NT2/D1 (cell line): Measurements from ENCODE around the gene EFHC1.

Experiments used
- DNase-seq: peaks from one replicate; pipeline ENCODE4 v3.0.0-alpha.2; 2011; ENCODE audit warnings: low read depth, low spot score
- H3K27me3 ChIP-seq: 2 replicates; pipeline ENCODE4 v1.6.0; 2011; ENCODE audit warnings: mild to moderate bottlenecking; ENCODE audit not compliant: insufficient read length, insufficient read depth
- H3K36me3 ChIP-seq: 2 replicates; pipeline ENCODE4 v1.6.1; 2011; ENCODE audit warnings: mild to moderate bottlenecking, low read length, mixed read lengths; ENCODE audit not compliant: insufficient read depth, insufficient read length
- H3K4me1 ChIP-seq: 2 replicates; pipeline ENCODE4 v1.5.1; 2011; ENCODE audit not compliant: insufficient read depth, insufficient read length
- H3K4me3 ChIP-seq: 2 replicates; pipeline ENCODE4 v1.5.1; 2011; ENCODE audit warnings: low read depth; ENCODE audit not compliant: insufficient read length
- H3K9ac ChIP-seq: 2 replicates; pipeline ENCODE4 v1.6.0; 2011; ENCODE audit warnings: low read depth; ENCODE audit not compliant: insufficient read length
- H3K9me3 ChIP-seq: 2 replicates; pipeline ENCODE4 v1.5.1; 2011; ENCODE audit warnings: mild to moderate bottlenecking, low read length; ENCODE audit not compliant: insufficient read depth
- SUZ12 ChIP-seq: IDR thresholded peaks from 2 replicates; pipeline ENCODE4 v1.6.1; 2011; ENCODE audit not compliant: insufficient read length, insufficient read depth; ENCODE audit errors: extremely low read depth
- YY1 ChIP-seq: IDR thresholded peaks from 2 replicates; pipeline ENCODE4 v1.6.1; 2011; ENCODE audit not compliant: insufficient read length, insufficient read depth
- ZNF274 ChIP-seq: IDR thresholded peaks from 2 replicates; pipeline ENCODE4 v1.6.1; 2011; ENCODE audit warnings: mild to moderate bottlenecking, low read depth, low read length

EFHC1 gene

GRCh38 chr6:52389626-52390360 is 30.3 kb upstream of the EFHC1 start:
- H3K9me3 ChIP-seq: peaks cover 10% of the 10 kb centered on the region; the same call in 1 of the 2 replicates
- DNase-seq: no peak
- TF ChIP-seq ZNF274 (no peak), YY1 (no peak), SUZ12 (no peak)
- H3K4me3 ChIP-seq: no peak overlapping the region
- H3K36me3 ChIP-seq: no peaks in the 10 kb centered on the region
- no peaks in the 10 kb centered on the region for H3K4me1 ChIP-seq
- no peak overlapping the region for H3K9ac ChIP-seq
- H3K27me3 ChIP-seq: no peaks in the 10 kb centered on the region

DNA sequence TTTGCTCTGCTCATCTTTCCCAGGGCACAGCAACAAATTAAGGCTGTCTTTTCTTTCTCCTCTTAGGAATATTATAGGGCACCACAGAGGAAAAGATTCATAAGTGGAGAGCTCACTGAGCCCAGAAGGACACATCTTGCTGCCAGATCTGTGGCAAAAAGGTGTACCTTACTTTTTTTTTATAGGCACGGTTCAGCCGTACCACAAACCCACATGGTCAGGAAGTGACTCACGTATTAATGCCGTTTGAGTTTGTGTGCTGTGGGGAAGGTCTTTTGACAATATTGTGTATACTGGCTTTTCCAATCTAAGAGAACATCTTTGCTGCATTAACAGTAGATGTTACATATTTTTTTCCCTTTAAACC is 29.8 kb upstream of the EFHC1 start:
- Histone ChIP-seq H3K4me3 (no peak overlapping the region), H3K36me3 (no peaks in the 10 kb centered on the region), H3K9ac (no peak overlapping the region), H3K4me1 (no peaks in the 10 kb centered on the region), H3K27me3 (no peaks in the 10 kb centered on the region), H3K9me3 (peaks cover 10% of the 10 kb centered on the region; the same call in 1 of the 2 replicates)
- no peak for DNase-seq
- no peak for TF ChIP-seq SUZ12
- no peak for TF ChIP-seq ZNF274
- TF ChIP-seq YY1: no peak

GRCh38 chr6:52391599-52391998 is 28.5 kb upstream of the EFHC1 start:
- Histone ChIP-seq H3K4me1 (no peaks in the 10 kb centered on the region), H3K9ac (no peak overlapping the region), H3K4me3 (no peak overlapping the region), H3K9me3 (peaks cover 10% of the 10 kb centered on the region; the same call in 1 of the 2 replicates), H3K27me3 (no peaks in the 10 kb centered on the region), H3K36me3 (no peaks in the 10 kb centered on the region)
- TF ChIP-seq SUZ12: no peak
- no peak for TF ChIP-seq ZNF274
- TF ChIP-seq YY1: no peak
- DNase-seq: no peak

- H3K4me1 ChIP-seq: no peaks in the 10 kb centered on the region
Measured at GRCh38 chr6:52392944-52393343, 27.2 kb upstream of the EFHC1 start.

GRCh38 chr6:52393780-52394179 is 26.4 kb upstream of the EFHC1 start:
- DNase-seq: no peak
- H3K36me3 ChIP-seq: no peaks in the 10 kb centered on the region
- H3K9ac ChIP-seq: no peak overlapping the region
- no peaks in the 10 kb centered on the region for H3K4me1 ChIP-seq
- no peak overlapping the region for H3K4me3 ChIP-seq
- no peaks in the 10 kb centered on the region for H3K27me3 ChIP-seq
- no peak for TF ChIP-seq SUZ12
- TF ChIP-seq ZNF274: no peak
- TF ChIP-seq YY1: no peak
- H3K9me3 ChIP-seq: no peaks in the 10 kb centered on the region

More at GRCh38 chr6:52392944-52393343, 27.2 kb upstream of the EFHC1 start:
- Histone ChIP-seq H3K9me3 (no peaks in the 10 kb centered on the region; the same call in 1 of the 2 replicates), H3K27me3 (no peaks in the 10 kb centered on the region), H3K4me3 (no peak overlapping the region), H3K9ac (no peak overlapping the region), H3K36me3 (no peaks in the 10 kb centered on the region)
- TF ChIP-seq YY1 (no peak), SUZ12 (no peak), ZNF274 (no peak)
- DNase-seq: no peak

GRCh38 chr6:52394251-52394666 is 25.9 kb upstream of the EFHC1 start:
- Histone ChIP-seq H3K4me1 (no peaks in the 10 kb centered on the region), H3K36me3 (no peaks in the 10 kb centered on the region), H3K9me3 (no peaks in the 10 kb centered on the region), H3K4me3 (no peak overlapping the region), H3K9ac (no peak overlapping the region), H3K27me3 (no peaks in the 10 kb centered on the region)
- no peak for TF ChIP-seq ZNF274
- no peak for TF ChIP-seq SUZ12
- TF ChIP-seq YY1: no peak
- no peak for DNase-seq

- no peaks in the 10 kb centered on the region for H3K27me3 ChIP-seq
- no peaks in the 10 kb centered on the region for H3K4me1 ChIP-seq
- no peak for TF ChIP-seq SUZ12
- no peak overlapping the region for H3K4me3 ChIP-seq
- DNase-seq: no peak
- no peak overlapping the region for H3K9ac ChIP-seq
- no peaks in the 10 kb centered on the region for H3K9me3 ChIP-seq
- no peaks in the 10 kb centered on the region for H3K36me3 ChIP-seq
Measured at GRCh38 chr6:52395969-52396368, 24.2 kb upstream of the EFHC1 start.
